Uterus (tissue), 4 donors: ENCODE data around the gene RHOXF2. TPM values are rescaled to one million over a fixed set of nuclear protein-coding genes. Genes with fewer than 3 reads are reported as not detected.

ENCODE experiments used
- DNase-seq, 2 donors: peaks; one replicate each; pipeline ENCODE4 v3.0.0-alpha.2; 2019 to 2020
- H3K27ac ChIP-seq, 2 donors: fragments of 200-600 bp; sonication (generic); 1 replicate in 1 of 2; 2 replicates in 1 of 2; pipeline ENCODE4 v1.5.1; 2016 to 2018
- H3K27me3 ChIP-seq, 2 donors: fragments of 200-600 bp; sonication (generic); one replicate each; pipeline ENCODE4 v1.5.1; 2018 to 2019; ENCODE audit warnings: control low read depth in 1 of 2
- H3K36me3 ChIP-seq, 2 donors: fragments of 200-600 bp; sonication (generic); one replicate each; pipeline ENCODE4 v1.5.1; 2019; ENCODE audit warnings: control low read depth in 1 of 2
- H3K4me1 ChIP-seq, 2 donors: fragments of 200-600 bp; sonication (generic); one replicate each; pipeline ENCODE4 v1.5.1; 2018 to 2019; ENCODE audit warnings: control low read depth in 1 of 2
- H3K4me3 ChIP-seq, 2 donors: fragments of 200-600 bp; sonication (generic); 1 replicate in 1 of 2; 2 replicates in 1 of 2; pipeline ENCODE4 v1.5.1; 2018 to 2019; ENCODE audit warnings: mild to moderate bottlenecking in 1 of 2
- H3K9me3 ChIP-seq, 2 donors: fragments of 200-600 bp; sonication (generic); one replicate each; pipeline ENCODE4 v1.5.1; 2019; ENCODE audit warnings: control low read depth in 1 of 2
- POLR2A ChIP-seq, 2 donors: fragments of 450-650 bp; IDR thresholded peaks; one replicate each; pipeline ENCODE4 v1.6.1; 2016; ENCODE audit warnings: antibody characterized with exemption in 2 of 2, mild to moderate bottlenecking in 1 of 2, moderate library complexity in 1 of 2
- intact Hi-C: fragments of 100-400 bp; cut with DNase I; formaldehyde crosslinking; loops from one replicate; pipeline ENCODE4 v1.15.1; 2023; ENCODE audit warnings: low total_unique reads
- total RNA-seq, 4 donors: library from RNA; depleted of rRNA in 3 of 4; stranded (reverse); fragments of >200 nt in 3 of 4; gene quantifications; one replicate each; pipeline versions ENCODE4 v1.1.0 to v1.2.4, GENCODE V29; 2014 to 2023
- TF ChIP-seq, protein P1 (sequence below), 4 experiments: fragments of 200-600 bp in 2 of 4; fragments of 450-650 bp in 2 of 4; sonication (generic) in 2 of 4; IDR thresholded peaks; one replicate each; pipeline ENCODE4 v1.5.1; 2016 to 2019; ENCODE audit warnings: antibody characterized with exemption in 4 of 4, mild to moderate bottlenecking in 2 of 4, moderate library complexity in 1 of 4
- donor health status: DM: yes; HTN: yes; CAD: no.

Gene RHOXF2
- total RNA-seq, 4 donors from 2014 or later: not detected

DNA sequence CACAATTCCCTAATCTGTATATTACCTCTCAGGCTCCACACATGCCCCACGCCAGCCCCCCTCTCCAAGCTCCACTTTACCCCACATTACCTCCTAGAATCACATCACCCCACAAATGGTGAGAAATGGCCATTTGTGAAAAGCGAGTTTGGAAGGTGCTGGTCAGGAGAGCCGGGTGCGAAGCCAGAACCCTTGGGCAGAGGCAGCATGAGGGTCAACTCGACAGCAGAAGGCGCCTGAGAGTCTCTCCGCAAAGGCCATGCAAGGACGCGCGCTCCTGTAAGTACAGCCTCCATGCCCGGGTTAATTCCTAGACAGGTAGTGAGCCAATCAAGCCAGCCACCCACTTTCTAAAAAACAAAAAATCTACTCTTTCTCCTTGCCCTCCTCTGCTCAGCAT, 42.4 kb downstream of the RHOXF2 start:
- H3K4me1 ChIP-seq: no peaks in the 10 kb centered on the region
- intact Hi-C loops: no loop called here
- no peak overlapping the region for H3K4me3 ChIP-seq
- no peaks in the 10 kb centered on the region for H3K27me3 ChIP-seq
- no peaks in the 10 kb centered on the region for H3K36me3 ChIP-seq
- no peak overlapping the region for H3K27ac ChIP-seq
- TF ChIP-seq, protein P1, sequence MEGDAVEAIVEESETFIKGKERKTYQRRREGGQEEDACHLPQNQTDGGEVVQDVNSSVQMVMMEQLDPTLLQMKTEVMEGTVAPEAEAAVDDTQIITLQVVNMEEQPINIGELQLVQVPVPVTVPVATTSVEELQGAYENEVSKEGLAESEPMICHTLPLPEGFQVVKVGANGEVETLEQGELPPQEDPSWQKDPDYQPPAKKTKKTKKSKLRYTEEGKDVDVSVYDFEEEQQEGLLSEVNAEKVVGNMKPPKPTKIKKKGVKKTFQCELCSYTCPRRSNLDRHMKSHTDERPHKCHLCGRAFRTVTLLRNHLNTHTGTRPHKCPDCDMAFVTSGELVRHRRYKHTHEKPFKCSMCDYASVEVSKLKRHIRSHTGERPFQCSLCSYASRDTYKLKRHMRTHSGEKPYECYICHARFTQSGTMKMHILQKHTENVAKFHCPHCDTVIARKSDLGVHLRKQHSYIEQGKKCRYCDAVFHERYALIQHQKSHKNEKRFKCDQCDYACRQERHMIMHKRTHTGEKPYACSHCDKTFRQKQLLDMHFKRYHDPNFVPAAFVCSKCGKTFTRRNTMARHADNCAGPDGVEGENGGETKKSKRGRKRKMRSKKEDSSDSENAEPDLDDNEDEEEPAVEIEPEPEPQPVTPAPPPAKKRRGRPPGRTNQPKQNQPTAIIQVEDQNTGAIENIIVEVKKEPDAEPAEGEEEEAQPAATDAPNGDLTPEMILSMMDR (IDR thresholded peaks at IDR 0.05): no peak
- TF ChIP-seq POLR2A (IDR thresholded peaks at IDR 0.05): no peak
- DNase-seq: no peak
- no peaks in the 10 kb centered on the region for H3K9me3 ChIP-seq

DNA sequence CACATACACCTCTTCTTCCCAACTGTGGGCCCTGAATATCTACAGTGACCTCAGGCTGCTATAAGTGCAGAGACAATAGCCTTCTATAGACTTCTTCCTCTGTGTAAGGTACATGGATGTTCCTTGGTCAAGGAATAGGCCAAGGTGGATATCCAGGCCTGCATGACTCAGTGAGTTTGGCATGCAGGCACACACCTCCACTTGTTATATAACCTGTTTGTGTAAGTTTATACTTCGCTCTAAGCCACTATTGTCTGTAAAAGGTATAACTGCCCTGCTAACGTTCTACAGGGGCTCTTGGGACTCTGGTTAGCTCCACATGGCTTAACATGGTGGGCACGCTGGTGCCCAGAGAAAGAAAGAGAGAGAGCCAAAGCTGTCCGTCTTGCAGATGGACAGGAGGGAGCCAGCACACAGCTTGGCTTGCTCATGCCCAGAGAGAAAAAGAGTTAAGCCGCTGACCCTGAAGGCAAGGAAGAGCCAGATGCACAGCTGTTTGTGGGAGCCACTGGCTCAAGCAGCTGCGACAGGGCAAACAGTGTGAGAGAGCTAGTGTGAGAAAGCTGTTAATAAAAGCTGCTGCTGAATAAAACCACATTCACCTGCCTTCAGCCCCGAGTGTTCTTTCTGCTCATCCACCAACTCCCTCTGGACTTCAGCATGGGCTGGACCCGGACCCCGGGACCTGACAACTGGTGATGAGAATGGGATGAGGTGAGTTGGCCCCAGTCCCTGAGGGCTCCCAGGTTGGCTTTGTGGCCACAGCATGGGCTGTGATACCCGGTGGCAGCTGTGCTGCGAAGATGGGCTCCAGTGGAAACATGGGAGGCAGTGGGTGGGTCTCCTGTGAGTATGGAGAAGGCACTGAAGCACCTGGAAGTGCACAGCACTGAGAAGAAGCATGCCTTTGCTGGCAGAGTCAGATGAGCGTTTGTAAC, 47.7 kb downstream of the RHOXF2 start:
- intact Hi-C loops: no loop called here
- no peaks in the 10 kb centered on the region for H3K36me3 ChIP-seq

DNA sequence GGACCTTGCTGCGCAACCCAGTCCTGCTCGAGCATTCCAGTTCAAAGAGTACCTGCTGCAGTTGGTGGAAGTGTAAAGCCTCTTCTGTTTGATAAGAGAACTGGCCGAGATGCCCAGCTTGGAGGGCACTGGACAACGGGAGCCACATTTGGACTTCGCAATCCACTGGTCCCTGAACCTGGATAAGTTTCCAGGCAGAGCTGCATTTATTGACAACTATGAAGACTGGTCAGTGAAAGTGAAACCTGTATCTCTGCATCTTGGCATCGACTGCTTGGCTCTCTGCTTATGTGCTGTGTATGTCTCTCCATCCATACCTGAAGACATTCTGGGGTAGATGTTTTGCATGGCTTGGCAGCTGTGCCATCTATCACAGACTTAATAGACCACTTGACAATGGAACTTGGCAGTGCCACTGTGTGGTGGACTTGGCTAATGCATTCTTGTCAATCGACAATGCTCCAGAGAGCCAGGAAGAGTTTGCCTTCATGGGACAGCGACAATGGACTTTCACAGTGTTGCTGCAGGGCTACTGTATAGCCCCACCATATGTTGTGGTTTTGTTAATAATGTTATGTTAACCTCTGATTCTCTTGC, 48.7 kb downstream of the RHOXF2 start:
- H3K4me1 ChIP-seq: no peaks in the 10 kb centered on the region
- TF ChIP-seq, protein P1 (IDR thresholded peaks at IDR 0.05): no peak
- TF ChIP-seq POLR2A (IDR thresholded peaks at IDR 0.05): no peak

More for the DNA sequence above, 47.7 kb downstream of the RHOXF2 start:
- H3K27ac ChIP-seq: no peak overlapping the region
- TF ChIP-seq, protein P1 (IDR thresholded peaks at IDR 0.05): no peak
- no peak for TF ChIP-seq POLR2A (IDR thresholded peaks at IDR 0.05)
- H3K4me3 ChIP-seq: no peak overlapping the region
- H3K4me1 ChIP-seq: no peaks in the 10 kb centered on the region
- H3K27me3 ChIP-seq: no peaks in the 10 kb centered on the region
- DNase-seq: no peak
- no peaks in the 10 kb centered on the region for H3K9me3 ChIP-seq

DNA sequence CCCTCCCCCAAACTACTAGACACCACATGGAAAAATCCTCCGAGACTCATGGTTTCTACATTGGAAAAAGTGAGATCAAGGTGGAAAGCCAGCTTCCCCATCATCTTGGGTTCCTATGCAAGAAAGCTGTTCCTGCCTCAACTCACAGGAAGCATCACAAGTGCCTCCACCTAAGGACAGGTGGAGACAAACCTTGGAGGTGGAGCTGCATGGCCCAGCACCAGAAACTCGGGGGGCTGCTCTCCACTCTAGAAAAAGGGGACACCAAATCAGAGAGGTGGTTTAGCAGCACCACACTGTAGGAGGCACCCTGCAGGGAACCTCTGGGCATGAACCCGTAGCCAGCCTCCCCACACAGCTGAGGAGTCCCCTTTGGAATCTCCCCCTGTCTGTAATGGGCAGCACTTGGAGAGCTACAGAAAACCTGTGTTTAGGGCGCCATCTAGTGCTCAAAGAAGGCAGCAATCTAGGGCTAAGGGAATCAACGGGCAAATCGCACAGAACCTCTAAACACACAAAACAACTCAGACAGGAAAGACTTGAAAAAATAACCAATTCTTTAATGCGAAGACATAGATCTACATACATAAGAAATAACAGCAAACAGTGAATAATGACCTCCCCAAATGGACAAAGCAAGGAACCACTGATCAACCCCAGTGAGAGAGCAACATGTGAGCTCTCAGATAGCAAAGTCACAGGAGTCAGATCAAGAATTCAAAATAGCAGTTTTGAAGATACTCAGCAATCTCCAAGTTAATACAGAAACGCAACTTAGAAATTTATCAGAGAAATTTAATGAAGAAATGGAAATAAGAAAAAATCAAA, 55.2 kb downstream of the RHOXF2 start:
- H3K27me3 ChIP-seq: no peaks in the 10 kb centered on the region
- H3K36me3 ChIP-seq: no peaks in the 10 kb centered on the region
- intact Hi-C loops: no loop called here
- no peaks in the 10 kb centered on the region for H3K9me3 ChIP-seq
- H3K4me3 ChIP-seq: no peak overlapping the region
- H3K27ac ChIP-seq: no peak overlapping the region
- DNase-seq: peak; percentile 43 to 48
- no peaks in the 10 kb centered on the region for H3K4me1 ChIP-seq
- TF ChIP-seq, protein P1 (IDR thresholded peaks at IDR 0.05): peak; percentile 50 to 58 (median 54)
- TF ChIP-seq POLR2A (IDR thresholded peaks at IDR 0.05): no peak

More for the DNA sequence above, 48.7 kb downstream of the RHOXF2 start:
- no peak overlapping the region for H3K27ac ChIP-seq
- intact Hi-C loops: no loop called here
- no peaks in the 10 kb centered on the region for H3K36me3 ChIP-seq
- H3K27me3 ChIP-seq: no peaks in the 10 kb centered on the region
- H3K4me3 ChIP-seq: no peak overlapping the region
- no peaks in the 10 kb centered on the region for H3K9me3 ChIP-seq
- DNase-seq: no peak

Other genes starting within 250 kb of the RHOXF2 start
- gene NKAP, start 214.9 kb upstream of the RHOXF2 start, total RNA-seq: 10 to 100 TPM in 1 of 4 donors, 1 to 10 TPM in 3; 1.5 to 13.7 (median 5.9) TPM
- gene RHOXF2B, start 80.9 kb upstream of the RHOXF2 start, total RNA-seq: not detected
- gene RHOXF1, start 42.7 kb upstream of the RHOXF2 start, total RNA-seq: under 1 TPM in 1 of 4 donors, not detected in 3; 0.82 TPM
- 10 to 100 TPM in 3 of 4 donors, 1 to 10 TPM in 1; 7.6 to 32.4 (median 12.7) TPM for gene ZBTB33, start 92.2 kb downstream of the RHOXF2 start, total RNA-seq
- gene TMEM255A, start 152.8 kb downstream of the RHOXF2 start, total RNA-seq: 1 to 10 TPM in 3 of 4 donors, under 1 TPM in 1; 0.51 to 5.7 (median 1.6) TPM
- not detected for gene ATP1B4, start 203.5 kb downstream of the RHOXF2 start, total RNA-seq